ENCODE measurements around the gene LCE6A.

Gene LCE6A

GRCh38 chr1:152871731-152872126 is 29.1 kb downstream of the LCE6A start:
- peaks cover 16% of the 10 kb centered on the region for H3K27me3 ChIP-seq (ENCODE audit: insufficient read depth, low read length, poor library complexity)
- H2AFZ ChIP-seq (ENCODE audit: low read depth, low read length), result no peak overlapping the region
- ATAC-seq (ENCODE audit: insufficient read depth, low read depth), result no peak

GRCh38 chr1:152873495-152873894 is 30.8 kb downstream of the LCE6A start:
- ATAC-seq (ENCODE audit: insufficient read depth, low read depth) (no peak), DNase-seq (no peak)
- no peak for TF ChIP-seq EZH2 (IDR thresholded peaks at IDR 0.05; ENCODE audit: borderline replicate concordance, low read depth, low read length, severe bottlenecking)
- TF ChIP-seq CTCF (IDR thresholded peaks at IDR 0.05; ENCODE audit: borderline replicate concordance, extremely low read depth, low read length, poor library complexity, severe bottlenecking), result no peak
- Histone ChIP-seq H3K9me3 (ENCODE audit: insufficient read depth, low read length, severe bottlenecking) (no peaks in the 10 kb centered on the region), H2AFZ (ENCODE audit: low read depth, low read length) (no peak overlapping the region), H3K4me2 (ENCODE audit: insufficient read depth, low read length) (no peak overlapping the region), H3K4me1 (ENCODE audit: insufficient read depth, low read length) (no peaks in the 10 kb centered on the region), H3K36me3 (ENCODE audit: insufficient read depth, low read length) (no peaks in the 10 kb centered on the region), H3K4me3 (ENCODE audit: low read depth in 1 of 2, low read length in 2 of 2) (no peak overlapping the region), H4K20me1 (ENCODE audit: insufficient read depth, low read length) (peaks cover 4% of the 10 kb centered on the region; the same call in 1 of the 2 replicates), H3K9ac (ENCODE audit: low read depth, low read length) (no peak overlapping the region), H3K79me2 (ENCODE audit: insufficient read depth, low read length) (no peaks in the 10 kb centered on the region), H3K27me3 (ENCODE audit: insufficient read depth, low read length, poor library complexity) (peaks cover 16% of the 10 kb centered on the region), H3K27ac (ENCODE audit: low read length) (no peak overlapping the region)

More at GRCh38 chr1:152871731-152872126, 29.1 kb downstream of the LCE6A start:
- Histone ChIP-seq H4K20me1 (ENCODE audit: insufficient read depth, low read length) (peaks cover 4% of the 10 kb centered on the region; the same call in 1 of the 2 replicates), H3K79me2 (ENCODE audit: insufficient read depth, low read length) (no peaks in the 10 kb centered on the region), H3K9me3 (ENCODE audit: insufficient read depth, low read length, severe bottlenecking) (no peaks in the 10 kb centered on the region), H3K4me3 (ENCODE audit: low read depth in 1 of 2, low read length in 2 of 2) (no peak overlapping the region), H3K36me3 (ENCODE audit: insufficient read depth, low read length) (no peaks in the 10 kb centered on the region), H3K4me1 (ENCODE audit: insufficient read depth, low read length) (no peaks in the 10 kb centered on the region), H3K4me2 (ENCODE audit: insufficient read depth, low read length) (no peak overlapping the region), H3K9ac (ENCODE audit: low read depth, low read length) (no peak overlapping the region), H3K27ac (ENCODE audit: low read length) (no peak overlapping the region)
- no peak for DNase-seq
- no peak for TF ChIP-seq EZH2 (IDR thresholded peaks at IDR 0.05; ENCODE audit: borderline replicate concordance, low read depth, low read length, severe bottlenecking)
- TF ChIP-seq CTCF (IDR thresholded peaks at IDR 0.05; ENCODE audit: borderline replicate concordance, extremely low read depth, low read length, poor library complexity, severe bottlenecking), result no peak

GRCh38 chr1:152876827-152877226 is 34.2 kb downstream of the LCE6A start:
- H2AFZ ChIP-seq (ENCODE audit: low read depth, low read length), result no peak overlapping the region
- no peak overlapping the region for H3K27ac ChIP-seq (ENCODE audit: low read length)
- no peaks in the 10 kb centered on the region; the same call in 1 of the 2 replicates for H4K20me1 ChIP-seq (ENCODE audit: insufficient read depth, low read length)
- H3K4me3 ChIP-seq (ENCODE audit: low read depth in 1 of 2, low read length in 2 of 2), result no peak overlapping the region
- no peak overlapping the region for H3K9ac ChIP-seq (ENCODE audit: low read depth, low read length)
- ATAC-seq (ENCODE audit: insufficient read depth, low read depth) (no peak), DNase-seq (no peak)
- no peaks in the 10 kb centered on the region for H3K79me2 ChIP-seq (ENCODE audit: insufficient read depth, low read length)
- H3K27me3 ChIP-seq (ENCODE audit: insufficient read depth, low read length, poor library complexity), result peaks cover 14% of the 10 kb centered on the region
- H3K9me3 ChIP-seq (ENCODE audit: insufficient read depth, low read length, severe bottlenecking), result no peaks in the 10 kb centered on the region
- no peaks in the 10 kb centered on the region for H3K4me1 ChIP-seq (ENCODE audit: insufficient read depth, low read length)
- no peaks in the 10 kb centered on the region for H3K36me3 ChIP-seq (ENCODE audit: insufficient read depth, low read length)
- TF ChIP-seq CTCF (IDR thresholded peaks at IDR 0.05; ENCODE audit: borderline replicate concordance, extremely low read depth, low read length, poor library complexity, severe bottlenecking) (no peak), EZH2 (IDR thresholded peaks at IDR 0.05; ENCODE audit: borderline replicate concordance, low read depth, low read length, severe bottlenecking) (no peak)
- H3K4me2 ChIP-seq (ENCODE audit: insufficient read depth, low read length), result no peak overlapping the region

GRCh38 chr1:152878042-152878441 is 35.4 kb downstream of the LCE6A start, which contains the start of gene SMCP:
TSS of gene SMCP (plus strand) at chr1:152878322. CDS start at chr1:152884423, 6,101 bp downstream.
- Histone ChIP-seq H3K9ac (ENCODE audit: low read depth, low read length) (no peak within 1 kb of the TSS), H3K9me3 (ENCODE audit: insufficient read depth, low read length, severe bottlenecking) (no peaks in the 10 kb centered on the region), H3K79me2 (ENCODE audit: insufficient read depth, low read length) (no peaks in the 10 kb centered on the region), H3K27me3 (ENCODE audit: insufficient read depth, low read length, poor library complexity) (peaks cover 14% of the 10 kb centered on the region), H3K36me3 (ENCODE audit: insufficient read depth, low read length) (no peaks in the 10 kb centered on the region), H4K20me1 (ENCODE audit: insufficient read depth, low read length) (no peaks in the 10 kb centered on the region; the same call in 1 of the 2 replicates), H3K4me2 (ENCODE audit: insufficient read depth, low read length) (no peak within 1 kb of the TSS), H2AFZ (ENCODE audit: low read depth, low read length) (no peak within 1 kb of the TSS), H3K4me3 (ENCODE audit: low read depth in 1 of 2, low read length in 2 of 2) (no peak within 1 kb of the TSS), H3K4me1 (ENCODE audit: insufficient read depth, low read length) (no peaks in the 10 kb centered on the region), H3K27ac (ENCODE audit: low read length) (no peak within 1 kb of the TSS)
- TF ChIP-seq CTCF (IDR thresholded peaks at IDR 0.05; ENCODE audit: borderline replicate concordance, extremely low read depth, low read length, poor library complexity, severe bottlenecking), result peak; percentile 39
- no peak for TF ChIP-seq EZH2 (IDR thresholded peaks at IDR 0.05; ENCODE audit: borderline replicate concordance, low read depth, low read length, severe bottlenecking)
- ATAC-seq (ENCODE audit: insufficient read depth, low read depth), result no peak
- DNase-seq, result peak; percentile 9

Measured in DND-41 (cell line).